HG03097 (cell line): ENCODE results near the gene BCL2L12.

Source experiments
- ATAC-seq: cut with Tn5 transposase; IDR thresholded peaks from one replicate; pipeline ENCODE4 v1.9.1; 2021; ENCODE audit not compliant: unreplicated experiment, low FRiP score

Gene BCL2L12

DNA sequence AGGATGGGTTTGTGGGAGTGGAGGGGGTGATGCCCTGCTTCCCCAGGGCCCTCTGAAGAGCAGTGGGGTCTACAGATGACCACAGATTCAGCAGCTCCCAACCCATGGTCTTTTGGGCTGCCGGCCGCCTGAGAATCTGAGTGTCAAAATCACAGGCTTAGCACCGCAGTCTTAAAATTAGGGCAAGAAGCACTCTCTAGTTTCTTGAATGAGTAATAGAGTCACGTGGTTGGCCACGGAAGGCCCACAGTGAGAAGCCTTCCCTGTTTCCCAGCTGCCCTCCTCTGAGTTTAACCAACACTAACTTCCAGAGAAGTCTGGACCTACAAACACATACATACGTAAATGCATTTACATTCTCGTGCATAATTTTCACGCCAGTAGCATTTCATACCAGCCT lies 16.5 kb downstream of the BCL2L12 start:
- ATAC-seq, result no peak

DNA sequence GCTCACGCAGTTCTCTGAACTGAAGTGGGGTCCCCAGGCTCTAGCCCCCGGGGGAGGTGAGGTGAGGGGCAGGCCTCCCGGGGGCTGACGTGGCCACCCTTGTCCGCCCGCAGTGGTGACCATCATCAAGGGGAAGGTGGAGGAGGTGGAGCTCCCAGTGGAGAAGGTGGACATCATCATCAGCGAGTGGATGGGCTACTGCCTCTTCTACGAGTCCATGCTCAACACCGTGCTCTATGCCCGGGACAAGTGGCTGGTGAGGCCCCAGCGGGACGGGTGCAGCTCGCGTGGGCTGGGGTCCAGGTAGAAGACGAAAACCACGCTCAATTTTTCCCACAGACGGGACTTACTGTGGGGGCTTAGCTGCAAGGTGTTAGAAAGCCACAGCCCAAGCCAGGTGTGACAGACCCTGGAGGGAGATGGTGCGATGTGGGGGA lies 18.1 kb downstream of the BCL2L12 start:
- no peak for ATAC-seq

- ATAC-seq, result no peak
Observed at GRCh38 chr19:49684251-49684982, 18.7 kb downstream of the BCL2L12 start.

DNA sequence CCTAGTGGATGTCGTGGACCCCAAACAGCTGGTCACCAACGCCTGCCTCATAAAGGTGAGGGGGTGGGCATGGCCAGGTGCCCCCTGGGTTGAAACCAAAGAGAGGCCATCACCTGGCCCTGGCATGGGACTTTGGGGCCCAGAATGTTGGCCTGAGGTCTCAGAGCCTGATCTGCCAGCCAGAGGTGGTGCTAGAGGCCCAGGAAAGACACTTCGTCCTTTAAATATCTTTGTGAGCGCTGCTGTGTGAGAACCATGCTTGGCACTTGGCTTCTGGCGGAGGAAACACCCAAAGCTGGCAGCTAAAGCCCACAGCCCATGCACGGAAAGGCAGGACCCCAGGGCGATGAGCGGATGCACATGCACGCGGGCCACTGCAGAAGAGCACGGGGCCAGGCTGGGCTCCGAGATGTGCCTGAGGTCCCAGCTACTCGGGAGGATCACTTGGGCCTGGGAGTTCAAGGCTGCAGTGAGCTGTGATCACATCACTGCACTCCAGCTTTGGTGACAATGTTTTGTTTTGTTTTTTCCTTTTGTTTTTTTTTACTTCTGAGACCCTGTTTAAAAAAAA lies 19.3 kb downstream of the BCL2L12 start:
- no peak for ATAC-seq

DNA sequence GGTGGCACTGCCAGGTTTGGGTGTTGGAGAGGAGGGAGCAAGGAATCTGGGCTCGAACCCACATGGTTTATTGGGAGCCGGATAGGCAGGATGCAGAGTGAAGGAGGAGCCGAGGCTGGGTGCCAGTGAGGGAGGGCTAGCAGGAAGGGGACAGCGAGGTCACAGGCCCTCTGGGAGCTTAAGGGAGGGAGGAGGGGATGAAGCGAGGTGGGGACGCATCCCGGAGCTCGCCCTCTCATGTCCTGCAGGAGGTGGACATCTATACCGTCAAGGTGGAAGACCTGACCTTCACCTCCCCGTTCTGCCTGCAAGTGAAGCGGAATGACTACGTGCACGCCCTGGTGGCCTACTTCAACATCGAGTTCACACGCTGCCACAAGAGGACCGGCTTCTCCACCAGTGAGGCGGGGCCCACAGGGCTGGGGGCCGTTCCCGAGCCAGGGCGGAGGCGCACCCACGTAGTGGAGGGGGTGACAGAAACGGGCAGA lies 20.2 kb downstream of the BCL2L12 start:
- no peak for ATAC-seq

DNA sequence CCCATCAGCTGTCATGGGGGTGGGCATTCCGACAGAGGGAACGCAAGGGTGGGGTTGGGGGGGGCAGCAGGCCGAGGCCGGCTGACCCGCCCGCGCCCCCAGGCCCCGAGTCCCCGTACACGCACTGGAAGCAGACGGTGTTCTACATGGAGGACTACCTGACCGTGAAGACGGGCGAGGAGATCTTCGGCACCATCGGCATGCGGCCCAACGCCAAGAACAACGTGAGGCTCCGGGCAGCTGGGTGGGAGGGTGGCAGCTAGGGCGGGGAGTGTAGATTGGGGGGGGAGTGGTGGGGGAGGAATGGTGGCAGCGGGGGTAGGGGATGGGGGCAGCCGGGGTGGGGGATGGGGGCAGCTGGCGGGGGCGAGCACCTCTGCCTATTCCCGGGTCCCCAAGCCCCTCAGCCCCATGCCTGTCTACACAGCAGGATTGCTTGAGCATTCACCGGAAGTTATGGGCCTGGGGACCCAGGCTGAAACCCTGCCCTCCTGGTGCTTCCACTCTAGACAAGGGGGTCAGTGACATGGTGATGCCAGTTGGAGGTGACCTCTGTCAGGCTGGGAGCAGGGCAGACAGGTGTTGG lies 20.9 kb downstream of the BCL2L12 start:
- ATAC-seq, result no peak

- no peak for ATAC-seq
Observed at GRCh38 chr19:49687150-49687549, 21.4 kb downstream of the BCL2L12 start.

GRCh38 chr19:49687566-49688316 lies 22.0 kb downstream of the BCL2L12 start:
- ATAC-seq, result no peak

- no peak for ATAC-seq
Observed at GRCh38 chr19:49688531-49689132, 22.9 kb downstream of the BCL2L12 start.

GRCh38 chr19:49689133-49690078 lies 23.7 kb downstream of the BCL2L12 start, which contains the start of gene ADM5:
ADM5 (plus strand) TSS chr19:49689594; CDS start chr19:49689838, 244 bp downstream.
- ATAC-seq, result no peak

DNA sequence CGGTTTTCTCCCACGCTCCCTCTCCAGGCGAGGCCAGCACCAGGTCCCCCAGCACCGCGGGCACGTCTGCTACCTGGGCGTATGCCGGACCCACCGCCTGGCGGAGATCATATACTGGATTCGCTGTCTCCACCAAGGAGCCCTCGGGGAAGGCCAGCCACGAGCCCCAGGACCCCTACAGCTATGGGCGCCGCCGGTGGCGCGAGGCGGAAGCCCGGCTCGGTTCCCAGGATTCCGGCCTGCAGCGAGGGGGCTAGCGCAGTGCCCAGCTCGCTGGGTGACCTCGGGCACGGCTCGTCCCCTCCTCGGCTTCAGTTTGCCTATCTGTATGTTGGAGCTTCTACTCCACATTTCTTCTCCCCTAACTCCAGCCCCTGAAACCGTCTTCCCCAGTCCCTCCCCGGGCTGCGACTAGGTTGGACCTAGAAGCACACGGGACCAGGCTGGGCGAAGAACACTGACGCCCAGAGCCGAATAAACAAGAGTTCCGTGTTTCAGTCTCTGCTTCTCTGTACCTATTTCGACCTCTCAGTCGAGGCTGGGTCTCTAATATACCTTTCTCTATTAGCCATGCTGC lies 24.4 kb downstream of the BCL2L12 start:
- ATAC-seq, result no peak

GRCh38 chr19:49690656-49691242 lies 25.0 kb downstream of the BCL2L12 start, which contains the start of gene CPT1C:
CPT1C (plus strand) TSS chr19:49691116; CDS start chr19:49692253, 1,137 bp downstream.
- ATAC-seq, result no peak

DNA sequence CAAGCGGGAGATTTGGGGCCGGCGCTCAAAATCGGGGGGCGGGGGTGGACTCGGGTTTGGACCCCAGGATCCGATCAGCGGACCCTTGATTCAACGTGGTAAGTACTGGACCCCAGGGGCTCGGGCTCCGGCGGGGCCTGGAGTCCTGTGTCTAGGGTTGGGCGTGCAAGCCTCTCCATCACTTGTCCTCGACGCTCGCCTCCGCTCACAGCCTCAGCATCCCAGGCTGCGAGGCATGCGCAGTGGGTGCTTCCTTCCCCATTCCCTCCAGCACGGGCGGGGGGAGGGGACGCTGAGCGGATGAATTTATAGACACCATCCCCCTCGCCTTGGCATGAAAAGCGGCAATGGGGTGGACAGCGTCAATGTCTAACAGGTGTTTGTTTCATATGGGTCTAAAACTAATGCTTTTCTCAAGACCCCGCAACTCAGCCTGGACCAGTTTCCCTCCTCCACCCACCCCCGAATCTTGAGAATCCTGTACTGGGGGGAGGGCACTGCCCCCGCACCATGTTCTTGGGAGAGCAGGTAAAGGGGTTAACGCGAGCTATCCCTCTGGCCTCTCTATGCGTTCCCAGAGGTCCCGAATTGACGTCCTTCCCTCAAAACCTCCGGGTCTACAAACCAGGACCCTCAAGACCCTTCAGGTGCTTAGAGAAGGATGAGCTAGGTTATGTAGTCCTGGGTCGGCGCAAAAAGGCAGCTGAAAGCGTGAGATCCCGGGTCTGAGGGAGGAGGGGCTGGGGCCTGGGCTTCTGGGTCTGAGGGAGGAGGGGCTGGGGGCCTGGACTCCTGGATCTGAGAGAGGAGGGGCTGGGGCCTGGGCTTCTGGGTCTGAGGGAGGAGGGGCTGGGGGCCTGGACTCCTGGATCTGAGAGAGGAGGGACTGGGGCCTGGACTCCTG lies 25.8 kb downstream of the BCL2L12 start:
- no peak for ATAC-seq

DNA sequence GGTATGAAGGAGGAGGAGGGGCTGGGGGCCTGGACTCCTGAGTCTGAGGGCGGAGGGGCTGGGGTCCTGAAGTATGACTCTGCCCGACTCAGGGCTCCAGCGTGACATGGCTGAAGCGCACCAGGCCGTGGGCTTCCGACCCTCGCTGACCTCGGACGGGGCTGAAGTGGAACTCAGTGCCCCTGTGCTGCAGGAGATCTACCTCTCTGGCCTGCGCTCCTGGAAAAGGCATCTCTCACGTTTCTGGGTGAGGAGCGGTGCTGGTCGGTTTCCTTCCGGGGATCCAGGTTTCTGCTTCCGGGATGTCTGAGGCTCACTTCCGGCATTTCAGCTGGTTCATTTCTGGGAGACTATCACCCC lies 26.4 kb downstream of the BCL2L12 start:
- ATAC-seq, result no peak

- no peak for ATAC-seq
Observed at GRCh38 chr19:49696115-49696514, 30.4 kb downstream of the BCL2L12 start.

GRCh38 chr19:49696865-49697264 lies 31.1 kb downstream of the BCL2L12 start:
- no peak for ATAC-seq

DNA sequence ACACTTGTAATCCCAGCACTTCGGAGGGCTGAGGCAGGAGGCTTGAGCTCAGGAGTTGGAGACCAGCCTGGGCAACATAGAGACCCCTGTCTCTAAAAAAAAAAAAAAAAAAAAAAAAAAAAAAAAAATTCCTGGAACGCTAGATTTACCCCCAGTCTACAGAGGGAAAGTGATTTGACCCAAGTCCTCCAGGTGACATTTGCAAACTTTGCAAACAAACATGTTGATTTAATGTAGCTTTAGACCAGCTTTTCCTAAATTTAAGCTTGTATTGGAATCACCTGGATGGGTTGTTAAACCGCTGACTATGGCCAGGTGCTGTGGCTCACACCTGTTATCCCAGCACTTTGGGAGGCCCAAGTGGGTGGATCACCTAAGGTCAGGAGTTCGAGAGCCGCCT lies 33.6 kb downstream of the BCL2L12 start:
- no peak for ATAC-seq

DNA sequence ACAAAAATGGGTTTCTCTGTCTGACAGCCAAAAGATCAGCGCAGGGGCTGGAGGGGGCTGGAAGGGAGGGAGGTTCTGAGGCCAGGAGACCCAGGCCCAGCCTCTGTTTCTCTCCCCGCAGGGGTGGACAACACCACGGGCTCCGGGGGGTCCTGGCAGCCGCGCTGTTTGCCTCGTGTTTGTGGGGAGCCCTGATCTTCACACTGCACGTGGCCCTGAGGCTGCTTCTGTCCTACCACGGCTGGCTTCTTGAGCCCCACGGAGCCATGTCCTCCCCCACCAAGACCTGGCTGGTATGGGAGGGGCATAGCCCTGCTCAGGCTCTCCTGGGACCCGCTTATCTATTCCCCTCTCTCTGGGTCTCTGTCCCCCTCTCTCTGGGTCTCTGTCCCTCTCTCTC lies 34.8 kb downstream of the BCL2L12 start:
- ATAC-seq, result no peak
